GM10847 (cell line): Measurements from ENCODE around the gene NMNAT3.

ENCODE experiments used
- POLR2A ChIP-seq: IDR thresholded peaks from 2 replicates; pipeline ENCODE4 v1.6.1; 2011; ENCODE audit not compliant: insufficient read length; ENCODE audit errors: extremely low read depth

NMNAT3 gene

GRCh38 chr3:139659511-139659910 is 18.3 kb downstream of the NMNAT3 start:
- no peak for TF ChIP-seq POLR2A

GRCh38 chr3:139657936-139658335 is 19.8 kb downstream of the NMNAT3 start:
- TF ChIP-seq POLR2A = no peak

GRCh38 chr3:139657434-139657833 is 20.3 kb downstream of the NMNAT3 start:
- no peak for TF ChIP-seq POLR2A

- no peak for TF ChIP-seq POLR2A
These were observed 21.7 kb downstream of the NMNAT3 start for GRCh38 chr3:139655909-139656595.

GRCh38 chr3:139654637-139655365 is 23.0 kb downstream of the NMNAT3 start:
- no peak for TF ChIP-seq POLR2A

GRCh38 chr3:139653582-139653981 is 24.2 kb downstream of the NMNAT3 start:
- TF ChIP-seq POLR2A = no peak

GRCh38 chr3:139652561-139652960 is 25.2 kb downstream of the NMNAT3 start:
- TF ChIP-seq POLR2A = no peak

GRCh38 chr3:139647866-139648435 is 29.8 kb downstream of the NMNAT3 start:
- no peak for TF ChIP-seq POLR2A

- TF ChIP-seq POLR2A = no peak
These were observed 31.3 kb downstream of the NMNAT3 start for GRCh38 chr3:139646512-139646911.

- no peak for TF ChIP-seq POLR2A
These were observed 34.8 kb downstream of the NMNAT3 start for GRCh38 chr3:139642996-139643395.

GRCh38 chr3:139640456-139640855 is 37.3 kb downstream of the NMNAT3 start:
- TF ChIP-seq POLR2A = no peak

GRCh38 chr3:139639662-139640061 is 38.1 kb downstream of the NMNAT3 start:
- no peak for TF ChIP-seq POLR2A

- no peak for TF ChIP-seq POLR2A
These were observed 39.3 kb downstream of the NMNAT3 start for GRCh38 chr3:139638518-139638917.

GRCh38 chr3:139636511-139636910 is 41.3 kb downstream of the NMNAT3 start:
- TF ChIP-seq POLR2A = no peak

GRCh38 chr3:139634111-139634635 is 43.6 kb downstream of the NMNAT3 start:
- no peak for TF ChIP-seq POLR2A

- no peak for TF ChIP-seq POLR2A
These were observed 44.3 kb downstream of the NMNAT3 start for GRCh38 chr3:139633511-139633910.
